ENCODE data around the gene POFUT1.
A peak's percentile ranks its signal among the peaks of the same experiment; 100 is the strongest.

DNA sequence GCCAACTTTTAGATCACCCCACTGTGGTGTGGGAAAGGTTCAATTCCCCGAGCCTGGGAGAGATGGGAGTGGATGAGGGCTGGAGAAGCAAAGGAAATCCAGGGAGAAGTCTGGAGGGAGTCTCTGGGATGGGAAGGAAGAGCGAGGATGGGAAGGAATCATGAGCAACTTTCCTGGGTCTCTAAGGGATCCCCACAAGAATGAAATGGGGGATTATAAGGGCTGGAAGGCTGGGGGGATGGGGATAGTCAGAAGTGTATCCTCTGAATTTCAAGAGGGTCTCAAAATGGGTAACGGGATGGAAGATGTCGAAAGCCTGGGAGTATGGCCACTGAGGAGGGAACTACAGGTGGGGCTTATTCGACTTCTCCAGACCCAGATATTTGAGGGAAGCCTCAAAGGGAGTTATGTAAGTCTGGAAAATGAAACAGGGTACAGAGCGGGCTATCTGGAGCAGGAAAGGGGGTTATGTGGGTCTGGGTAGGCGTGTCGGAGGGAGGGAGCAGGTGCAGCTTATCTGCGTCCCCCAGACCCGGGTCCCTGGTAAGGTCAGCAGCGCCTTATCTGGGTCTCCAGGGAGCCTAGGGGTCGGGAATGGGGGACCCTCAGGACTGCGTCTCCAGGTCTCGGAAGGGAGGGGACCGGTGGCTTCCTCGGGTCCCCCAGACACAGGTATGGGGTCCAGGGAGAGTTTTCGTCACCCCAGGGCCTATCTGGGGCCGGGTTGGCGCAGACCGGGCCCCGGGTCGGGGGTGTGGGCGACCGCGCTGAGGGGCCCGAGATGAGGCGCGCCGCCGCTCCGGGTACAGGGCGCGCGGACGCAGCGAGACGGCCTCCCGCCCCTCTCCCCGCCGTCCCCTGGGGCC is 687 bp upstream of the POFUT1 start:
- no peak for TF ChIP-seq TAF1 (IDR thresholded peaks at IDR 0.05; ENCODE audit: borderline replicate concordance, insufficient read depth, low read length)
- no peak for TF ChIP-seq POLR2AphosphoS5 (IDR thresholded peaks at IDR 0.05; ENCODE audit: low read depth, low read length)
- peak; percentile 14; the same call in 1 of the 2 replicates for TF ChIP-seq SIN3A (IDR thresholded peaks at IDR 0.05; ENCODE audit: borderline replicate concordance, insufficient read depth, low read length)

Measured in PFSK-1 (cell line).